Measurements from ENCODE around the gene TOP3A.

The TOP3A gene

DNA sequence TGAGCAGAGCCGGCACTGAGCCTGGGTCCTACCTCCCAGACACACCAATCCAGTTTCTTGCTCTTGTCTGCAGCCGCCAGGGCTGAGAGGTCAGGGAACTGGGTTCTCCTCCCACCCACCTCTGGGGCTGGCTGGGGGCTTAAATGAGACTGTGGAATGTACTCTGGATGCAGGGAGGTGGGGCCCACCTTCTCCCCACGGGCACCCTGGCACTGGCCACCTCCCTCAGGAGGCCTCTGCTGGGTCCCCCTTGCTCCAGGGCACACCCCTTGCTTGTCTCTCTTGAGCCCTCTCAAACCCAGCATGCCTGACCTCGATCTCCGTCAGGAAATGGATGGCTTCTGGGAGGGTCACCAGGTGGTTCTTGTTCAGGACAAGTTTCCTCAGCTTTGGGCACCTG lies 62.6 kb downstream of the TOP3A start:
- no peak for DNase-seq

DNA sequence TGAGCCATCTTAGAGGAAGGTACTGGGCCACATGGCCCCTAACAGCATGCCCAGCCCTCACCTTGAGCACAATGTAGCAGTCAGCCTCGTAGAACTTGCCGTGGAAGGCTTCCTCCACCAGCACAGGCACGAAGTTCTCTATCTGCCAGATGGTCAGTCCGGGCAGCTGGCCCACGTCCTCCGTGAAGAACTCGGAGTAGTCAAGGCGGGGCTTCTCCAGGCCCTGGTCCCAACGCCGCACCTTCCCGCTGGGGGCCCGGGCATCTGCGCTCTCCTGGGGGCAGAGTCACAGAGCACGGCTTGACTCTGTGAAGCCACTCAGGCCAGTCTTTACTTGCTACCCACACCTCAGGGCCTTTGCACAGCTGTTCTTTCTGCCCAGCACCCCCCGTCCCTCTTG lies 63.6 kb downstream of the TOP3A start:
- DNase-seq, result no peak

DNA sequence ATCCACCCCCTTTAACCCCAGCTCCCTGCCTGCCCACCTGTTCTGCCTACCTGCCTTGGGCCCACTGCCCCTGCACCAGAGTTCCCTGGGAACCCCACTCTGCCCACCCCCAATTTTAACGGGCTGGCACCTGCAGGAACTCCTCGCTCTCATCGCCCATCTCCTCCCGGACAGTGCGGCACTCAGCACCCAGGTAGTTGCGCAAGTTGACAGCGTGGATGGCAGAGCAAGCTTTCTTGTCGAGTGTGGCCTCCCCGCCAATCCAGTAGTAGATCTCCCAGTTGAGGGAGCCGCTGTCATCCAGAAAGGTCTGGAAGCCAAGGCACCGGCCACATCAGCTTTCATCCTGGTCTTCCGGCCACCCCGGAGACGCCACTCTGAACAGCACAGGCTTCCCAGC lies 64.1 kb downstream of the TOP3A start:
- no peak for DNase-seq

DNA sequence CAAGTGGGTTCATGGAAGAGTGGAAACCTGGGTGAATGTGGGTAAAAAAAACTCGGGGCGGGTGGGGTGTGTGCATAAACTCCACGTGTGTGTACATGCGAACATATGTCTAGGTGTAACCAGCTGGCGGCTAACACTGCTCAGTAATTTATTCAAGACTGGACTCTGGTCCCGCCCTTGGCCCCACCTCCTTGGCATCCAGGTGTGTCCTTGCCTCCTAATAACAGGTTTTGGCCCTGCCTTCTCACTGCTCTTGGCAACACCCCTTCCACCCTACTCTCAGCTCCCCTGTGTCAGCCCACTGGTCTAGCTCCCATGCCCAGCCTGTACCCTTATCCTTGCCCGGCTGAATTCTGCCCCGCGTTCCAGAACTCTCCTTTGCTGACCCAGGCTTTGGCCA lies 64.5 kb downstream of the TOP3A start:
- no peak for DNase-seq

DNA sequence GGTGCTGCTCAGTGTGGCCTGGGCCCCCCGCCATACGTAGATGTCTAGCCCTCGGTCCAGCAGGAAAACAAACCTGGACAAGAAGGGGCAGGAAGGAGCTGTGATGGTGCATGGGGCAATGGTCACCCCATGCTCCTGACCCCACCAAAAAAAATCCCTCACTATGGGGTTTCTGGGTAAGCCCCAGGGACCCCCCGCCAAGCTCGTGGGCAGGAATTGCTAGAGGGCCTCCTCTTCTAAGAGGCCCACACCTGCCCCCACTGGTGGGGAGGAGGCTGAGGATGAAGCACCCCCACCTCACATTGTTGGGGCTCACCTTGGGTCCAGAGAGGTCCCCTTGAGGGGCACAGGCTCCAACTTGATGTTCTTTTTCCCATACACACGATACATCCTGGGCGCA lies 66.0 kb downstream of the TOP3A start:
- DNase-seq, result no peak

DNA sequence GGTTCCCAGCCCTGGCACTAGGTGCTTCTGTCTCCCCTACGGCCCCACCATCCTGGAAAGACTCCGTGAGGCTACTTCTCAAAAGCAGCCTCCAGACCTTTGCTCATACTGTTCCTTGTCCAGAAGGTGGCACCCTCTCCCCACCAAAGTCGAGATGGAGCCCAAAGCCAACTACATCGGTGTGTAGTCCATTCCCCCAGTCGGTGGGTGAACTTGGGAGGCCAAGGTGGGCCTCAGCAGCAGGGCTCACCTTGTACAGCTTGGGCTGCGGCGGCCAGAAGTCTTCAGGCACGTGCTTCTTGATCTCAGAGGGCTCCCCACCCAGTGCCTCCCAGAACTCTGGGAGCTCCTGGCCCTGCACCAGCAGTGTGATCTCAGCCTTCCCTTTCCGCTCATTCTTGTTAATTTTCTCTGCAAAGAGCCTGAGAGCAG lies 66.5 kb downstream of the TOP3A start:
- peak; percentile 71 for DNase-seq

DNA sequence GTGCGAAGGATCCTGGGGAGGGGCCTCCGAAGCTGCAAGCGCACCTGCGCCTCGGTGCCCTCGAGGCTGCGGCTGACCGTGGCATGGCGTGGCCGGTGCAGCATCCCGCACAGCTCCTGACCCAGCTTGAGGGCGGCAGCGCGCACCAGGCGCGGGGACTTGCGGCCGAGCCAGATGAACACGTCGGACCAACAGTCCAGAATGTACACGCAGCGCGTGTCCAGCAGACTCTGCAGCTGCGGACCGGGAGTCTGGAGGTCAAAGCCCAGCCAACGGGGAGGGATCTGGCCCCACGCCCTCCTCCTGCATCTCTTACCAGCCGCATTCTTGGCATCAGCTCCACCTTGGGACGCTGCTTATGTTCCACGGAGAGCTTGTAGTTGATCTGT lies 67.2 kb downstream of the TOP3A start:
- no peak for DNase-seq

DNA sequence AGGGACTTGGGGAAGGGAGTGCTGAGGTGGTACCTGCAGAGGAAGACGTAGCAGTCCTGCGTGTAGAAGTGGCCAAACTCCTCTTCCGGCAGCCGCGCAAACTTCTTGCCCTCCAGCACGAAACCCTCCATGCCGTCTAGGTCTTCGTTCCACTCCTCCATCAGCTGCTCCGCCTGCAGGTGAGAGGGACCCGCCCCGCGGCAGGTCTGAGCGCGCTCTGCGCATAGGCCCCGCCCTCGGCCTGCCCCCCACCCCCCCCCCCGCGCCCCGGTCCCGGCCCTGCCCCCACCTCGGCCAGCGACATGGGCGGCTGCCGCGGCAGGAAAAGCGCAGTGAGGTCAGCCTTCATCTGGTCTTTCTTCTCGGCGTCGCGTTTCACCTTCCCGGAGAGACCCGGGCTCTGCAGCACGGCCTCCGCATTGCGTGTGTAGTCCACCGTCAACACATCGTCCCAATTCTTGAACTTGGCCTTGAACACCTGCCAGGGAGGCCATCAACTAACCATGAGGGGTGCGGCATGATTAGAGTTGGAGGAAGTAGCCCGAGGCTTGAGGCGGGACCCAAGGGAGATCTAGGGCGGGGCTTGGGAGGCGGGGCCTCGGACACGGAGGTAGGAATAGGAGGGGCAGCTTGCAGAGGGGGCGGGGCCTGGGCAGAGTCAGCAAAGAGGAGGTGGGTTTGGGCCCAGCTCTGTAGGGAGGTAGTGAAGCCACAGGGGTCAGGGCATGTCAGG lies 67.7 kb downstream of the TOP3A start:
- no peak for DNase-seq

DNA sequence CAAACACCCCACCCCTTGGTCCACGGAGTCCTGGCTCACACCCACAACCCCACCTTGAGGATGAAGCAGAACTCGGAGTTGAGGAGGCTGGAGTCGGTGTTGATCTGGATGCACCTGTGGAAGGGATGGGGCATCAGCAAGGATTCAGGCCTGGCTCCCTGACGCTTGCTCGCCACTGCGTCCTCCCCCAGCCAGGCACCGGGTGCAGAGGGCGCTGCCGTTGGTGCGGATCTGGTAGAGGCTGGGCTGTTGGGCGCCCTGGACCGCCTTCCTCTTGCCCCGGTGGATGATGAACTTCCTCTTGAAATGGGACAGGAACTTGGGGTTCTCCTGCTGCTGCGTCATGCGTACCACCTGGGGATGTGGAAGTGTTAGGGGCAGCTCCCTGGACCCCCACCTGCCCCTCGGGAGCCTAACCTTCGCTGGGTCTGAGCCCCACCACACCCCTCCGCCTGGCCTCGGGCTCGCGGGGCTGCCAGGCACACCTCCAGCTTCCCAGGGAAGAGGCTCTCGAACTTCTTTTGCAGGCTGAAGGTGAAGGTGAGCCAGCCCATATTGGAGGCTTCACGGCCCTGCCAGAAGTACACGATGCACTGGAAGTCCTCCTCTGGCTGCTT lies 68.6 kb downstream of the TOP3A start:
- DNase-seq, result no peak

DNA sequence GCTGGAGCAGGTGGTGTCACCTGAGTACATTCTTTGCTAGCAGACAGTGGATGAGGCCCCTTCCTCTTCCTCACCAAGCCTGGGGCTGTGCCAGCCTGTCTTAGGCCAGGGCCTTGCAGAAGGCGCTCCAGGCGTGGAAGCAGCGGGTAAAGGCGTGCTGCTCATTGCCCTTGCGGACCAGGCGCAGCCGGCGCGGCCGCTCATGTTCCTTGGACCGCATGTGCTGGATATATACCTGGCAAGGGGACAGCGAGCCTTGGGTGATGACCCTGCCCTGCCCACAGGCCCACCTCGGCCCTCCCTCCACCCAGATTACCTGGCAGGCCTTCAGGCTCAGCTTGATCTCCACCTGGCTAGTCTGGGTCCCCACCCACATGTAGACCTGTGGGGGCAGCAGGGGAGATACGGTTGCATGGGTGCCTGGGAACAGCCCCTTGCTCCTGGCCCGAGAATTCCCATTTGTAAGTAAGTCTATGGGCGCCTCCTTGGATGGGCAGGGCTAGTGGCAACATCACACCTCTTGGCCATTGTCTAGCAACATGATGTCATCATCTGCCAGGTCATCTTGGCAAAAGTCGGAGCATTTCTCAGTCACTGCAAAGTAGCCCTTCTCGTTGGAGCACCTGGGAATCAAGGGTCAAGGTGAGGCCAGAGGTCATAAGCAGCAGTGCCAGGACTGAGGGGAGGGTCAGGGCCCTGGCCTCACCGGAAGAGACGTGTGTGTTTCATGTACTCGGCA lies 69.6 kb downstream of the TOP3A start:
- no peak for DNase-seq

DNA sequence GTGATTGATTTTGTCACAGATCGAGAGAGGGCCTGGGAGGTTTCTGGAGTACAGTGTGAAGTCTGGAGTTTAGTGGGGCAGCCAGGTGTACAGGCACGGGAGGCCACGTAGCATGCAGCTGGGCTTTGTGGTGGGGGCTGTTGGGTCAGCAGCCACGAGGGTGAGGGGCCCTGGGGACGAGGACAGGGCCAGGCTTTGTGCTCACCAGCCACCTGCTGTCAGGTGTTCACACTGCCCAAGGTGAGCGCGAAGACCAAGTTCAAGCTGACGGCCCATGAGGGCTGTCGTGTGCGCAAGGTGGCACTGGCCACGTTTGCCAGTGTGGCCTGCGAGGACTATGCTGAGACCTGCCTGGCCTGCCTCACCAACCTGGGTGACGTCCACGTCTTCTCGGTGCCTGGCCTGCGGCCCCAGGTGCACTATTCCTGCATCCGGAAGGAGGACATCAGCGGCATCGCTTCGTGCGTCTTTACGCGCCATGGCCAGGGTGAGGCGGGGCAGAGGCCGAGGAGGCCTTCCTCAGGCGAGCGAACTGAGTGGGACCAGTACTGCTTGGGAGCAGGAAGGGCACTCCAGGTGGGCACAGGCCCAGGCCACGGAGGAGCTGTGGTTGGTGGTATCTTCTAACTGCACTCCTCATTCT lies 73.4 kb downstream of the TOP3A start:
- DNase-seq, result no peak

DNA sequence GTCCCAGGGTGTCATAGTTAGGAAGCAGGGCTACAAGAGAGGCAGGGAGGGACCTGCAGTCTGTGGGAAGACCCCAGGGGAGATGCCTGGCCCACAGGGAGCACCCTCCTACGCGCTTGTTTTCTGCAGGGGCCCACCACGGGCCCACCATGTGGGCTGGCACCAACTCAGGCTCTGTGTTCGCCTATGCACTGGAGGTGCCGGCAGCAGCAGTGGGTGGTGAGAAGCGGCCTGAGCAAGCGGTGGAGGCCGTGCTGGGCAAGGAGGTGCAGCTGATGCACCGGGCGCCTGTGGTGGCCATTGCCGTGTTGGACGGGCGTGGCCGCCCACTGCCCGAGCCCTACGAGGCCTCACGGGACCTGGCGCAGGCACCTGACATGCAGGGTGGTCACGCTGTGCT lies 74.3 kb downstream of the TOP3A start:
- no peak for DNase-seq

DNA sequence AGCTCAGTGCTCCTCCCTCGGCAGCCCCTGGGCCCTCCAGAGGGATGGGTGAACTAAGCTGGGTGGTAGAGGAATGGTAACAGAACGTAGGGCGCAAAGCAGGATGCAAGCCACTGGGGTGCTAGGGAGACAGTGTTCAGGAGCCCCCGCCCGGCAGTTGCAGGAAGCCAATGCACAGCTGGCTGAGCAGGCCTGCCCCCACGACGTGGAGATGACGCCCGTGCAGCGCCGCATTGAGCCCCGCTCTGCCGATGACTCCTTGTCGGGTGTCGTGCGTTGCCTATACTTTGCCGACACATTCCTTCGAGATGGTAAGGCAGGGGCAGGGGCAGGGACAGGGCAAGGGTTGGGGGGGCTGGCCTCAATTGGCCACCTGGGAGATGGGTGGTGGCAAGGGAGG lies 76.5 kb downstream of the TOP3A start:
- no peak for DNase-seq

DNA sequence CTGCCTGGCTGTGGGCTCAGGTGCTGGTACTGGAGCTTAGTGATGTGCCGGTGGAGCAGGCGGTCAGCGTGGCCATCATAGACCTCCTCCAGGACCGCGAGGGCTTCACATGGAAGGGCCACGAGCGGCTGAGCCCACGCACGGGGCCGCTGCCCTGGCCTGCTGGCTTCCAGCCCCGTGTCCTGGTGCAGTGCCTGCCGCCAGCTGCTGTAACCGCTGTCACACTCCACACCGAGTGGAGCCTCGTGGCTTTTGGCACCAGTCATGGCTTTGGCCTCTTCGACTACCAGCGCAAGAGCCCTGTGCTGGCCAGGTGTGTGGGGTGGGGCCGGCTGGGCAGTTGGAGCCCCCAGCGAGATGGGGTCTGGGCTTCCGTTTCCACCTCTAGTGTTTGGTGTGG lies 77.3 kb downstream of the TOP3A start:
- DNase-seq, result no peak

DNA sequence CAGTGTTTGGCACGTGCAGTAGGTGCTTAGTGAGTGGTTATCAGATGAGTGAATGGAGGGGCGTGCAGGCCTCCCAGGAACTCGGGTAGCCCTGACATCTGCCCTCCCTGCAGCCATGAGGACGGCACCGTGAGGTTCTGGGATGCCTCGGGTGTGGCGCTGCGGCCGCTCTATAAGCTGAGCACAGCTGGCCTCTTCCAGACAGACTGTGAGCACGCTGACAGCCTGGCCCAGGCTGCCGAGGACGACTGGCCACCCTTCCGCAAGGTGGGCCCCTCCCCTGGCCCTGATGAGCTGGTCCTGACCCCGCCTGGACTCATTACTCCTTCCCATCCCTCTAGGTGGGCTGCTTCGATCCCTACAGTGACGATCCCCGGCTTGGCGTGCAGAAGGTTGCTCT lies 78.3 kb downstream of the TOP3A start:
- DNase-seq, result no peak

DNA sequence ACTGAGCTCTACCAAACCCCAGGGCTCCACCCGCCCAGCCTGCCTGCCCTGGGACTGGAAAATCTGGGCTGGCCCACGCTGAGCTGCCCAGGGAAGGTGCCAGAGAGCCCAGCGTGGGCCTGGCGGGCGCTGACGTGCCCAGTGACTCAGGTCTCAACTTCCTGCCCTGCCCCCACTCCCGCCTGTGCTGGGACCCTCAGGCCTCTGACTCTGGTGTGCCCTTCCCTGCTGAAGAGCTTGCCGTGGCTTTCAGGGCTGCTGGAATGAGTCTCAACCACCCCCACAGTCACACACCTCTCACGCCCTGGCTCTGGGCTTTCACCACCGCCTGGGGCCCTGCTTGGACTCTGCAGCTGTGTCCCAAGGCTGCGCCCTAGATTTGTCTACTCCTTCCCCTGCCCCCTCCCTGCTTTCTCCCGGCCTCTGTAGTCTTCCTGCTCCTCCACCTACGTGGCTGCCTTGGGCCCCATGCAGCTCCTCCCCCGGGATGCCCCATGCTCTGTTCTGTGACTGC lies 79.0 kb downstream of the TOP3A start:
- no peak for DNase-seq

DNA sequence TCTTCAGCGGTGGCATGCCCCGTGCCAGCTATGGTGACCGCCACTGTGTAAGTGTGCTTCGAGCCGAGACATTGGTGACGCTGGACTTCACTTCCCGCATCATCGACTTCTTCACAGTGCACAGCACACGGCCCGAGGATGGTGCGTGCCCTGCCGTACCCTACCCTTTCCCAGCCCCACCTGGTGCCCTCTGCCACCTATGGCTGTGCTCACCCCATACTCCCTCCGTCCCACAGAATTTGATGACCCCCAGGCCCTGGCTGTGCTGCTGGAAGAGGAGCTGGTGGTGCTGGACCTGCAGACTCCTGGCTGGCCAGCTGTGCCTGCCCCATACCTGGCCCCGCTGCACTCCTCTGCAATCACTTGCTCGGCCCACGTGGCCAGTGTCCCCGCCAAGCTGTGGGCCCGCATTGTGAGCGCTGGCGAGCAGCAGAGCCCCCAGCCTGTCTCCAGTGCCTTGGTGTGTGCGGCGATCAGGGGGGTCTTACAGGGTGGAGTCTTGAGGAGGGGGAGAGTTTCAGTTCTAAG lies 79.9 kb downstream of the TOP3A start:
- DNase-seq, result no peak

DNA sequence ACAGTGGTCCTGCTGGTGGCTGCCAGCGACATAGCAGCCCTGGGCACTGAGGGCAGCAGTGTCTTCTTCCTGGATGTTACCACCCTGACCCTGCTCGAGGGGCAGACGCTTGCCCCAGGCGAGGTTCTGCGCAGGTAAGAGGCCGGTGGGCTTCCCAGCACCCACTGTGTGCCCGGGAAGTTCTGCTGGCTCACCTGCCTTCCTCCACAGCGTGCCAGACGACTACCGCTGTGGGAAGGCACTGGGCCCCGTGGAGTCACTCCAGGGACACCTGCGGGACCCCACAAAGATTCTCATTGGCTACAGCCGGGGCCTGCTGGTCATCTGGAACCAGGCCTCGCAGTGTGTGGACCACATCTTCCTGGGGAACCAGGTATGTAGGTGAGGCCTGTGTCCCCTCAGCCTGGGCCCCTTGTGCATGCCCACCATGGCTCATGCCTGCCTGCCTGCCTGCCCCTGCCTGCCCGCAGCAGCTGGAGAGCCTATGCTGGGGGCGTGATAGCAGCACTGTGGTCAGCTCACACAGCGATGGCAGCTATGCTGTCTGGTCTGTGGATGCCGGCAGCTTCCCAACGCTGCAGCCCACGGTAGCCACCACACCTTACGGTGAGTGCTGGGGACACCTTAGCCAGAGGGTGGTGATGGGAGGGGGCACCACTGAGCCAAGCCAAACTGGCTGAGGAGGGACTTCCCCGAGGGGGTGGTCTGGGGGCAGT lies 80.8 kb downstream of the TOP3A start:
- no peak for DNase-seq

DNA sequence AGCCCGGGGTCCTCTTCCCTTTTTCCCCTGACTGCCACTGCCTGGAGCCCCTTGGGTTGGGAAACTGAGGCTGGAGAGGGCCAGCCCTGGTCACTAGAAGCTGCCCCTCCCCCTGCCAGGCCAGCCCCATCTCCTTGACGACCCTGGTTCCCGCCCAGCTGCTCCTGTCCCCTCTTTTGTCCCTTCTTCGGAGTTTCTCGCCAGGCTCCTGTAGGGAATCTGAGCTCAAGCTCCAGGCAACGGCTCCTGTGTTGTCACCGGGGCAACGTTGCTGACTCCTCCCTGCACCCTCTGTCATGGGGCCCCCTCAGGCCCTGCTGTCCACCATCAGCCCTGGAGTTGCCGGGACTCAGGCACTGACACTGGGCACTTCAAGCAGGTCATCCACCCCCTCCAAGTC lies 83.6 kb downstream of the TOP3A start:
- no peak for DNase-seq

DNA sequence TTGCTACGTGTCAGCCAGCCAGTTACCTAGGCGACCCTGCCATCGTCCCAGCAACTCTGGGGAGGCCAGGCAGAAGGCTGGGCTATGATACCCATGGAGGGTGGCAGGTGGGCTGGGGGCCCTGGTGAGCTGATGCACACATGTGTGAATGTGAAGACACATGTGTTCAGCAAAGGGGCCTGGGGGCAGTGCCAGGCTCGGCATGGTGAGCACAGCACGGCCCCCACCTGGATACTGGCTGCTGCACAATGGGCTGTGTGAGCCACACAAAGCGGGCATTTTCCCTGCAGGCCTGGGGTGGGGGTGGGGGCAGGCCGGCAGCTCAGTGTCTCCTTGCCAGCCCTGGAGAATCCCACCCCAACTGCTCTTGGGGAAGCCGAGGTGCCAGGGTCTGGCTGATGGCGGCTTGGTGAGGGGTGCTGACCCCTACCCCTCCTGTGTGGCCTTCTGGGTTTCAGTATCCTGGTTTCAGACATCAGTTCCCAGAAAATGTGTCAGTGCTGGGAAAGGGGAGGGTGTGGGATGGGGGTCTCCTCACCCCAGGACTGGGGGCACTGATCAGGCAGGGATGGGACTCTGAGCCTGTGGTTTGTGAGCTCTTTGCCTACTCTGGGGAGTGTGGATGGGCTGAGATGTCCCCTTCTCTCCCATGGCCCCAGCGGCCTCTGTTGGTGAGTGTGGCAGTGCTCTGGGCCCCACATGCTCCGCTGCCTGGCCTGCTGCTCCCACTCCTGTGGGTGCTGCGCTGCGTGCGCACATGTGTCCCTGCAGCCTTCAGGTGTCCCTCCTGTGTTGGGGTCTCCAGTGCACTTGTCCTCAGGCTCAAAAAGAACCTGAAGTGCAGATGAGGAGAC lies 84.3 kb downstream of the TOP3A start:
- no peak for DNase-seq

DNA sequence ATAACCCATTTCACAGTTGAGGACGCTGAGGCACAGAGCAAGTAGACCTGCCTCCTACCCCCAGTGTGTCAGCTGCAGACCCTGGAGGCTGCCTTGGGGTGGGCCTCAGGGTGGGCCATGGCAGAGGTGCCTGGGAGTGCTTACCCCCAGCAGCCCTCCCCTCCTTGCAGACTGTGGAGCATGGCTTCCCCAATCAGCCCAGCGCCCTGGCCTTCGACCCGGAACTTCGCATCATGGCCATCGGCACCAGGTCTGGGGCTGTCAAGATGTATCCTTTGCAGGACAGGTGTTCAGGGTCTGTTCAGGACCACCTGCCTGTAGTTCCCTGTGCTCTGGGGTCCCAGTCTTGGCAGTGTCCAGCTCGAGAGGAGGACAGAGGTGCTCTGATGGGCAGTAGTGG lies 85.0 kb downstream of the TOP3A start:
- DNase-seq, result no peak

DNA sequence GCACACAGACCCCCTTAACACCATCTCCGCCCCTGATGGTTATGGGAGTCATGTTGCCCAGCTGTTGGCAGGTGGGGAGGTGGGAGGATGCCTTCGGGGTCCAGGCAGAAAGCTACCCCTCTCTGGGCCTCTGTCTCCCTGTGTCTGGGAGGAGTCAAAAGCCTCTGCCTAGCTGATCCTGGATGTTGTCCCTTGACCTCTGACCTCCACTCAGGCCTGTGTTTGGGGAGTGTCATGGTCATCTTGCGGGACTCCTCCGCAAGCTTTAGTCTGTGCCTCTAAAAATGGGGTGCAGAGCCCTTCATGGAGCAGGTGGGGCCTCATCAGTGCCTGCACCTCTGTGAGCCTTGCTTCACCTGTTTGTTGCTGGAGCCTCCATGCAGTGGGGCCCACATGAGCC lies 85.5 kb downstream of the TOP3A start:
- DNase-seq, result no peak

Measured in fibroblast of upper back skin (primary cell).